Heart left ventricle (tissue), 16 donors: Measurements from ENCODE around the gene LPP. TPM values are rescaled to one million over a fixed set of nuclear protein-coding genes. Genes with fewer than 3 reads are reported as not detected.

ENCODE experiments used
- ATAC-seq, 4 donors: fragments of 200-7000 bp; cut with Tn5 transposase; one replicate each; pipeline ENCODE4 v1.9.1; 2020 to 2022; ENCODE audit warnings: moderate library complexity in 4 of 4, mild to moderate bottlenecking in 3 of 4, moderate number of reproducible peaks in 1 of 4
- DNase-seq, 5 donors: peaks; one replicate each; pipeline ENCODE4 v3.0.0-alpha.2; 2020
- H3K27ac ChIP-seq, 12 donors: fragments of 200-600 bp; sonication (generic) in 4 of 12; one replicate each; pipeline versions ENCODE4 v1.5.0 to v1.8.0; 2016 to 2022; ENCODE audit warnings: mild to moderate bottlenecking in 2 of 12
- H3K27me3 ChIP-seq, 9 donors: fragments of 200-600 bp; sonication (generic) in 2 of 9; one replicate each; pipeline versions ENCODE4 v1.5.1 to v1.8.0; 2016 to 2022; ENCODE audit warnings: mild to moderate bottlenecking in 3 of 9
- H3K36me3 ChIP-seq, 9 donors: fragments of 200-600 bp; sonication (generic) in 2 of 9; one replicate each; pipeline versions ENCODE4 v1.5.0 to v1.8.0; 2018 to 2022; ENCODE audit warnings: mild to moderate bottlenecking in 2 of 9
- H3K4me1 ChIP-seq, 12 donors: fragments of 200-600 bp; sonication (generic) in 4 of 12; one replicate each; pipeline versions ENCODE4 v1.5.0 to v1.8.0; 2016 to 2022; ENCODE audit warnings: mild to moderate bottlenecking in 3 of 12
- H3K4me3 ChIP-seq, 12 donors: fragments of 200-600 bp; sonication (generic) in 4 of 12; one replicate each; pipeline versions ENCODE4 v1.5.0 to v1.8.0; 2017 to 2022; ENCODE audit warnings: mild to moderate bottlenecking in 9 of 12, moderate library complexity in 4 of 12
- H3K9me3 ChIP-seq, 12 donors: fragments of 200-600 bp; sonication (generic) in 4 of 12; one replicate each; pipeline versions ENCODE4 v1.5.0 to v1.8.0; 2016 to 2022; ENCODE audit warnings: mild to moderate bottlenecking in 1 of 12
- CTCF ChIP-seq, 12 donors: fragments of 200-600 bp; sonication (generic) in 4 of 12; IDR thresholded peaks; one replicate each; pipeline versions ENCODE4 v1.5.0 to v1.8.0; 2018 to 2022; ENCODE audit warnings: antibody characterized with exemption in 12 of 12, mild to moderate bottlenecking in 5 of 12
- POLR2A ChIP-seq, 2 donors: fragments of 450-650 bp; IDR thresholded peaks; one replicate each; pipeline ENCODE4 v1.6.1; 2017; ENCODE audit warnings: antibody characterized with exemption in 2 of 2, mild to moderate bottlenecking in 2 of 2, moderate library complexity in 2 of 2
- WGBS, 4 donors: extraction: QIAGEN DNeasy Blood & Tissue Kit in 2 of 4; methylation state at CpG; one replicate each; pipeline versions ENCODE4 v1.1.5 to v1.1.7; 2013 to 2018; 5-methylcytosine and 5-hydroxymethylcytosine counted together
- intact Hi-C, 10 donors: fragments of 100-400 bp; cut with DNase I; formaldehyde crosslinking; loops; one replicate each; pipeline versions ENCODE4 v1.11.1 to v1.14.2; 2022
- polyA plus RNA-seq, 2 donors: library from polyadenylated mRNA; stranded (reverse); fragments of 200-250 nt; gene quantifications; one replicate each; pipeline ENCODE4 v1.2.3, GENCODE V29; 2013
- total RNA-seq, 9 donors: library from RNA; depleted of rRNA in 2 of 9; stranded (reverse); fragments of >200 nt in 2 of 9; fragmentation: NEBNext Ultra II Directional in 3 of 9; extraction: Animal tissue kit (Norgen Biotek cat#: 25700) in 3 of 9; gene quantifications; one replicate each; pipeline versions ENCODE4 v1.1.0 to v1.2.4, GENCODE V29; 2016 to 2023
- donor health status: ischemic (EF 13 %, LVEDD 7.1; RV severe dilation, severe dysfunction).
- donor health status: healthy with polysubstance abuse.
- donor health status: DM: no; HTN: yes; CAD: no.
- donor health status: DM: no; HTN: no; CAD: no.
- donor health status: ischemic (EF 25% LVEDD 6.9; RV normal size, moderate dysfunction).
- donor health status: ischemic (EF 25% LVEDD 5.7; RV mildly dilated, moderate dysfunction).
- donor health status: healthy.
- donor health status: DM: yes; HTN: yes; CAD: no.
- donor health status: ischemic (EF 35%, LVEDD 5.7; RV mildly dilated, moderate dysfunction).
- donor health status: nonischemic (EF 11% LVEDD 7.7; RV severe dilation, severe dysfunction).
- donor health status: DM: yes; HTN: yes; CAD: no.
- donor health status: PGD.
- donor health status: ischemic (EF 29% LVEDD 5.4; RV normal size, mild dysfunction).
- donor health status: nonischemic (EF 23%, LVEDD 6.1; RV moderate dilation, normal function).

The LPP gene
- total and polyA plus RNA-seq, 11 donors = 9.2 to 178 (median 100) TPM

GRCh38 chr3:188721990-188722389 is 568.0 kb downstream of the LPP start:
- no peak for TF ChIP-seq CTCF (IDR thresholded peaks at IDR 0.05)
- no peak for TF ChIP-seq POLR2A (IDR thresholded peaks at IDR 0.05)
- ATAC-seq (no peak), DNase-seq (no peak)
- H3K4me3 ChIP-seq = no peak overlapping the region
- WGBS, 4 donors = 95 to 100% (median 96%) methylated on average over 3 of the region's 3 CpGs
- H3K27me3 ChIP-seq = no peaks in the 10 kb centered on the region
- intact Hi-C loops = no loop called here
- no peaks in the 10 kb centered on the region for H3K9me3 ChIP-seq
- H3K27ac ChIP-seq = no peak overlapping the region
- peaks cover 0 to 15% (median 0%) of the 10 kb centered on the region in 12 donors for H3K4me1 ChIP-seq
- H3K36me3 ChIP-seq = peaks cover 0 to 3% (median 0%) of the 10 kb centered on the region in 9 donors

GRCh38 chr3:188722963-188723362 is 569.0 kb downstream of the LPP start:
- H3K27ac ChIP-seq = no peak overlapping the region
- ATAC-seq = no peak
- H3K36me3 ChIP-seq = peaks cover 0 to 3% (median 0%) of the 10 kb centered on the region in 9 donors
- WGBS, 4 donors = 92 to 97% (median 96%) methylated on average over 3 of the region's 3 CpGs
- intact Hi-C loops = no loop called here
- no peaks in the 10 kb centered on the region for H3K9me3 ChIP-seq
- peaks cover 0 to 15% (median 0%) of the 10 kb centered on the region in 12 donors for H3K4me1 ChIP-seq
- no peak overlapping the region for H3K4me3 ChIP-seq
- DNase-seq = no peak
- TF ChIP-seq POLR2A (IDR thresholded peaks at IDR 0.05) = no peak
- TF ChIP-seq CTCF (IDR thresholded peaks at IDR 0.05) = no peak
- no peaks in the 10 kb centered on the region for H3K27me3 ChIP-seq

- Histone ChIP-seq H3K27ac (no peak overlapping the region), H3K4me3 (no peak overlapping the region), H3K36me3 (no peaks in the 10 kb centered on the region), H3K9me3 (no peaks in the 10 kb centered on the region), H3K4me1 (peaks cover 0 to 10% (median 0%) of the 10 kb centered on the region in 12 donors), H3K27me3 (no peaks in the 10 kb centered on the region)
- ATAC-seq (no peak), DNase-seq (no peak)
- intact Hi-C loops = no loop called here
- 74 to 89% (median 77%) methylated on average over 2 of the region's 2 CpGs for WGBS, 4 donors
- TF ChIP-seq POLR2A (IDR thresholded peaks at IDR 0.05) (no peak), CTCF (IDR thresholded peaks at IDR 0.05) (no peak)
Observed at GRCh38 chr3:188727052-188727451, 573.1 kb downstream of the LPP start.

- Histone ChIP-seq H3K4me1 (peaks cover 0 to 10% (median 0%) of the 10 kb centered on the region in 12 donors), H3K9me3 (no peaks in the 10 kb centered on the region), H3K27me3 (no peaks in the 10 kb centered on the region), H3K36me3 (no peaks in the 10 kb centered on the region), H3K4me3 (no peak overlapping the region), H3K27ac (no peak overlapping the region)
- 0 to 60% (median 26%) methylated on average over 1 of the region's 1 CpG for WGBS, 4 donors
- ATAC-seq (no peak), DNase-seq (no peak)
- intact Hi-C loops = no loop called here
- TF ChIP-seq CTCF (IDR thresholded peaks at IDR 0.05) = no peak
- TF ChIP-seq POLR2A (IDR thresholded peaks at IDR 0.05) = no peak
Observed at GRCh38 chr3:188728371-188728896, 574.5 kb downstream of the LPP start.
